HFF-Myc (cell line): ENCODE measurements around the gene TNK1.
"Not testable (repeated sequence)": the region's sequence is repeated elsewhere in the genome, so short reads cannot be mapped to it uniquely, and the experiment has no call there.

Source experiments
- DNase-seq: peaks from one replicate; pipeline ENCODE4 v3.0.0-alpha.2; 2011; ENCODE audit warnings: low read depth; ENCODE audit errors: extremely low read depth
- H3K4me3 ChIP-seq: replicated peaks from 2 replicates; pipeline ENCODE4 v1.5.1; 2011; ENCODE audit warnings: low read depth, mild to moderate bottlenecking, control low read depth, low read length
- TF ChIP-seq, protein P1 (sequence below): IDR thresholded peaks from 2 replicates; pipeline ENCODE4 v1.5.1; 2012; ENCODE audit warnings: mild to moderate bottlenecking, low read depth, low read length, control low read depth; ENCODE audit errors: missing control alignments

TNK1 gene

DNA sequence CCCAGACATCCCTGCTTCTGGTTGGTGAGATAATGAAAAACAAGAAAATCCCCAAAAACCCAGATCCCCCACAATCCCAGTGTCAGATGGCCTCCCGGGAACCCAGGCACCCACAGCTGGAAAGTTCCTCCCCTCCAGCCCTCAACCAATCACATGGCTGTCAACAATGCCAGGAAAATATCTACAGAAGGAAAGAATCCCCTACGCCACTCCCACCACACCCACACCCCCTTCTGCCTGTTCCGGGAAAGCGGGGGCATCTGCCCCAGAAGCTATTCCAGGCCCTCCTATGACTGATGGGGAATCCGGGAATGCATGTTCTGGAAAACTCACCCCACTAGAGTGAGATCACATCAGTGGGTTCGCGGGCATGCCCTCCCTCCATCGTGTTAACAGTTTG is 24.1 kb upstream of the TNK1 start:
- no peak for DNase-seq
- TF ChIP-seq, protein P1, sequence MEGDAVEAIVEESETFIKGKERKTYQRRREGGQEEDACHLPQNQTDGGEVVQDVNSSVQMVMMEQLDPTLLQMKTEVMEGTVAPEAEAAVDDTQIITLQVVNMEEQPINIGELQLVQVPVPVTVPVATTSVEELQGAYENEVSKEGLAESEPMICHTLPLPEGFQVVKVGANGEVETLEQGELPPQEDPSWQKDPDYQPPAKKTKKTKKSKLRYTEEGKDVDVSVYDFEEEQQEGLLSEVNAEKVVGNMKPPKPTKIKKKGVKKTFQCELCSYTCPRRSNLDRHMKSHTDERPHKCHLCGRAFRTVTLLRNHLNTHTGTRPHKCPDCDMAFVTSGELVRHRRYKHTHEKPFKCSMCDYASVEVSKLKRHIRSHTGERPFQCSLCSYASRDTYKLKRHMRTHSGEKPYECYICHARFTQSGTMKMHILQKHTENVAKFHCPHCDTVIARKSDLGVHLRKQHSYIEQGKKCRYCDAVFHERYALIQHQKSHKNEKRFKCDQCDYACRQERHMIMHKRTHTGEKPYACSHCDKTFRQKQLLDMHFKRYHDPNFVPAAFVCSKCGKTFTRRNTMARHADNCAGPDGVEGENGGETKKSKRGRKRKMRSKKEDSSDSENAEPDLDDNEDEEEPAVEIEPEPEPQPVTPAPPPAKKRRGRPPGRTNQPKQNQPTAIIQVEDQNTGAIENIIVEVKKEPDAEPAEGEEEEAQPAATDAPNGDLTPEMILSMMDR = no peak
- H3K4me3 ChIP-seq = no peak overlapping the region

DNA sequence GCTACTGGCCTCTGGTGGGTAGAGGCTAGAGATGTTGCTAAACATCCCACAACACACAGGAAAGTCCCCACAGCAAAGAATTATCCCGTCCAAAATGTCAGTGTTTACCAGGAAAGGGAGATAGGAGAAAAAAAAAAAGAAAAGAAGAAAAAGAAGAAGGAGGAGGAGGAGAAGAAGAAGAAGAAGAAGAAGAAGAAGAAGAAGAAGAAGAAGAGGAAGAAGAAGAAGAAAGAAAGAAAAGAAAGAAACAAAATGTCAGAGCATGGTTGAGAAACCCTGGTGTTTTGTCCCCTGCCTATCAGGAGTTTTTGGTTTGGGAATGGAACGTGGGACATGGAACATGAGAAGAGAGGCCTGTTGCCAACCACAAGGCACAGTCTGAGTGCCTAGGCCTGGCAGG is 23.5 kb upstream of the TNK1 start:
- no peak for DNase-seq
- TF ChIP-seq, protein P1 = no peak
- H3K4me3 ChIP-seq = no peak overlapping the region

DNA sequence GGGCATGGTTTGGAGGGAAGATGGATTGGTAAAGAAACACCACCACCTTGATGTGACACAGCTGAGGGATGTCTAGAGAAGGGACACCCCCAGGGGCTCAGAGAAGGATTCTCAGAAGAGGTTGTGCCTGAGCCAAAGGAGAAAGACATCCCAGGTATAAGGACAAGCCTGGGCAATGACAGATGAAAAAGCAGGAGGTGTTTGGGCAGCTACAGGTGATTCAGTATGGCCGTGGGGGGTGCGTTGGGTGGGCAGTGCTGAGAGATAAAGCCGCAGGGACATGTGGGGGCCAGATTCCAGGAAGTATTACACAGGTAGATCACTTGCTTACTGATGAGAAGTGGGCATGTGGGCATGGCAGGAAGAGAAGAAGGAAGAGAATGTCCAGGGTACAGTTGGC is 19.0 kb upstream of the TNK1 start:
- TF ChIP-seq, protein P1 = no peak
- no peak overlapping the region for H3K4me3 ChIP-seq
- DNase-seq = no peak

DNA sequence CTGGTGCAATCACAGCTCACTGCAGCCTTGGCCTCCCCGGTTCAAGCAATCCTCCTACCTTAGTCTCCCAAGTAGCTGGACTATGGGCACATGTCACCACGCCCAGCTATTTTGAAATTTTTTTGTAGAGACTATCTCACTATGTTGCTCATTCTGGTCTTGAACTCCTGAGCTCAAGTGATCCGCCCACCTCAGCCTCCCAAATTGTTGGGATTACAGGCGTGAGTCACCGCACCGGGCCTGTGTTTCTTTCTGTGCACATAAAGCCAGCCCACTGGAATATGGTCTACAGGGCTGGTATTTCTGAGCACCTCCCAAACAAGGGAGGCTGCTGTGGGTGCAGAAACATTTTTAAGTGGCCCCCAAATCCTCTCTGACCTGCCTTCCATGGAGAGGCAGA is 17.6 kb upstream of the TNK1 start:
- TF ChIP-seq, protein P1 = no peak
- H3K4me3 ChIP-seq = no peak overlapping the region
- DNase-seq = no peak

DNA sequence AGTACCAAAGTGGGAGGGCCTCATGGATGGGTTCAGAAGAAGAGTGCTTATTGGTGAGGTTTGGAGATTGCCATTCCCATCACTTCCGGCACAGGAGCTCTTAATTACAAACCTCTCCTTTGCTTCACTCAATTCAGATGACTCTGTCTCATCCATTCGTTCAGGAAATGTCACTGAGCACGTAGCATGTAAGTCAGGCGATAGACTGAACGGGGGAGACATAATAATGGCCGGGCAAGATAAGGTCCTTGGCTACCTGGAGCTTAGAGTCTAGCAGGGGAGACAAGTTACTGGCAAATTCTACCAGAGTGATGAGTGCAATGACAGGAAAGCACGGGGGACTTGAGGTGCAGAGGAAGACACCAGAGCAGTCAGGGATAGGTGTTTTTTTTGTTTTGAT is 14.9 kb upstream of the TNK1 start:
- not testable (repeated sequence) for H3K4me3 ChIP-seq, DNase-seq

DNA sequence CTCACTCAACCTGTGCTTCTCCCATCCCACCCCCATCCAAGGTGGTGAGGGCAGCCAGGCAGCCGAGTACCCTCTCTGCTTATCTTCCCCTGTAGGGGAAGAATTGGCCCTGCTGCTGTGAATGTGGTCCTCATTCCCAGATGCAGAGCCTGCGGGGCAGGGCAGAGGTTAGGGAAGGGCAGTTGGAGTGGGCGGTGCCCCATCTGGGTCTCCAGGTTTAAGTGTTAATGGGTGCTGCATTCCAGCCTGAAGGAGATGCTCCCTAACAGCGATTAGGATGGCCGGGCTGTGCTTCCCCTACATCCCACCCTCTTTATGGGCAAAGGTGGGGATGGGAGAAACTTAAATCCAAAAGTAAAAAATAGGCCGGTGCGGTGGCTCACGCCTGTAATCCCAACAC is 13.8 kb upstream of the TNK1 start:
- no peak overlapping the region for H3K4me3 ChIP-seq
- DNase-seq = no peak
- TF ChIP-seq, protein P1 = no peak

DNA sequence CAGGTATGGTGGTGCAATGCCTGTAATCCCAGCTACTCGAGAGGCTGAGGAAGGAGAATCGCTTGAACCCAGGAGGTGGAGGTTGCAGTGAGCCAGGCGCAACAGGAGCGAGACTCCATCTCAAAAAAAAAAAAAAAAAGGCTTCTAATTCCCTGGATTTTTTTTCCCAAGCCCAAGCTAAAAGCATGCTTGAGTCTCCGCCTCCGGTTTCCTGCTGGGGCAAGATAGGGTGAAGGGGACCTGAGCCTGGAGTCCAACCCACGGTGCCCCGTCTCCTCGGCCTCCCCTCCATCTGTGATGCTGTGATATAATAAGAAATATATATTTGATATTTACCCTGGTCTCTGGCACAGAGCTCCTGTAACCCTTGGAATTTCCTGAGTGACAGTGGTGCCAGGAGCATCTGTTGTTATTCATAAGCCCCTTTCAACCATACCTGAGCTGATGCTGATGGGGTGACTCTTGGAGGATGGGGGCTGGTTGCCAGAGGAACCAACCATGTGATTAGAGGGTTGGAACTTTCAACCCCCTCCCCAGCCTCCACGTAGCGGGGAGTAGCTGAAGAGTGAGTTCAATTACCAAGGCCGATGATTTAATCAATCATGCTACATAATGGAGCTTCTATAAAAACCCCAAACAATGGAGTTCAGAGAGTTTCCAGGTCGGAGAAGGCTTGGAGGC is 12.8 kb upstream of the TNK1 start:
- H3K4me3 ChIP-seq = no peak overlapping the region
- TF ChIP-seq, protein P1 = no peak
- DNase-seq = no peak

DNA sequence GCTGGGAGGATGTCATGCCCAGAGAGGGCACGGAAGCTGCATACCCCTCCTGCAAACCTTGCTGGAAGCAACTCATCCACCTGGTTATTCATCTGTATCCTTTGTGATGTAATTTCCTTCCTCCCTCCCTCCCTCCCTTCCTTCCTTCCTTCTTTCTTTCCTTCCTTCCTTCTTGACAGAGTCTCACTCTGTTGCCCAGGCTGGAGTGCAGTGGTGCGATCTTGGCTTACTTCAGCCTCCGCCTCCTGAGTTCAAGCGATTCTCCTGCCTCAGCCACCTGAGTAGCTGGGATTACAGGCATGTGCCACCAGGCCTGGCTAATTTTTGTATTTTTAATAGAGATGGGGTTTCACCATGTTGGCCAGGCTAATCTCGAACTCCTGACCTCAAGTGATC is 12.3 kb upstream of the TNK1 start:
- not testable (repeated sequence) for H3K4me3 ChIP-seq, DNase-seq
